Mesothelial cell of epicardium (in vitro differentiated cells): ENCODE results near the gene FAM3D. TPM values are rescaled to one million over a fixed set of nuclear protein-coding genes. Genes with fewer than 3 reads are reported as not detected.

Experiments used
- DNase-seq, 2 experiments: peaks; one replicate each; pipeline ENCODE4 v3.0.0; 2021; ENCODE audit warnings: low spot score in 2 of 2; ENCODE audit not compliant: unreplicated experiment in 2 of 2
- H3K27ac Mint-ChIP-seq: 2 replicates; pipeline ENCODE4 v1.8.0; 2021; ENCODE audit warnings: mixed read lengths
- H3K27me3 Mint-ChIP-seq: 2 replicates; pipeline ENCODE4 v1.8.0; 2021; ENCODE audit warnings: low read depth, mixed read lengths
- H3K36me3 Mint-ChIP-seq: 2 replicates; pipeline ENCODE4 v1.8.0; 2021; ENCODE audit warnings: mixed read lengths
- H3K4me1 Mint-ChIP-seq: 2 replicates; pipeline ENCODE4 v1.8.0; 2021; ENCODE audit warnings: mixed read lengths
- H3K4me3 Mint-ChIP-seq: 2 replicates; pipeline ENCODE4 v1.8.0; 2021; ENCODE audit warnings: mild to moderate bottlenecking, moderate library complexity, mixed read lengths
- H3K9me3 Mint-ChIP-seq: 2 replicates; pipeline ENCODE4 v1.8.0; 2021; ENCODE audit warnings: mixed read lengths
- total RNA-seq: library from RNA; stranded (reverse); gene quantifications from 3 replicates; pipeline ENCODE4 v1.2.1, GENCODE V29; 2021
- TF ChIP-seq, protein P1 (sequence below): fragments of 200-600 bp; sonication (generic); IDR thresholded peaks from one replicate; pipeline ENCODE4 v1.5.0; 2021; ENCODE audit warnings: antibody characterized with exemption; ENCODE audit not compliant: unreplicated experiment

The FAM3D gene
- total RNA-seq, 1 donor from 2014 or later = 0.16 TPM

DNA sequence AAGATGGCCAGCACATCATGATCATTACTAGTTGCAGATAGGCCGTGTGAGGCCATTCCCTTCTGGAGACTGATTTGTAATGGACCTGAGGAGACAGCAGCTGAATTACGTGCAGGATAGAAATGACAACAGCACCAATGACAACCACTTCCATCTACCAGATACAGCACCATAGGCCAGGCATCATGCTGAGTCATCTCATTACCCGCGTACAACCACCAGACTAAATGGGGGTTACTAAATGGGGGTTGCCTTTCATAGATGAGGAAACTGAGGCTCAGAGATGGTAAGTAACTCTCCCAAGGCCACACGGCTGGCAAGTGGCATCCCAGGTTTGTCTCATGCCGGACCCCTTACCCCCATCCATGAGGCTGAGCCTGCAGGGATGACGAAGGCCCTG, 56.6 kb downstream of the FAM3D start:
- Mint-ChIP-seq H3K27me3 (peaks cover 17% of the 10 kb centered on the region), H3K4me3 (no peak overlapping the region), H3K9me3 (peaks cover 3% of the 10 kb centered on the region), H3K27ac (no peak overlapping the region), H3K4me1 (no peaks in the 10 kb centered on the region), H3K36me3 (no peaks in the 10 kb centered on the region)
- no peak for DNase-seq
- TF ChIP-seq, protein P1, sequence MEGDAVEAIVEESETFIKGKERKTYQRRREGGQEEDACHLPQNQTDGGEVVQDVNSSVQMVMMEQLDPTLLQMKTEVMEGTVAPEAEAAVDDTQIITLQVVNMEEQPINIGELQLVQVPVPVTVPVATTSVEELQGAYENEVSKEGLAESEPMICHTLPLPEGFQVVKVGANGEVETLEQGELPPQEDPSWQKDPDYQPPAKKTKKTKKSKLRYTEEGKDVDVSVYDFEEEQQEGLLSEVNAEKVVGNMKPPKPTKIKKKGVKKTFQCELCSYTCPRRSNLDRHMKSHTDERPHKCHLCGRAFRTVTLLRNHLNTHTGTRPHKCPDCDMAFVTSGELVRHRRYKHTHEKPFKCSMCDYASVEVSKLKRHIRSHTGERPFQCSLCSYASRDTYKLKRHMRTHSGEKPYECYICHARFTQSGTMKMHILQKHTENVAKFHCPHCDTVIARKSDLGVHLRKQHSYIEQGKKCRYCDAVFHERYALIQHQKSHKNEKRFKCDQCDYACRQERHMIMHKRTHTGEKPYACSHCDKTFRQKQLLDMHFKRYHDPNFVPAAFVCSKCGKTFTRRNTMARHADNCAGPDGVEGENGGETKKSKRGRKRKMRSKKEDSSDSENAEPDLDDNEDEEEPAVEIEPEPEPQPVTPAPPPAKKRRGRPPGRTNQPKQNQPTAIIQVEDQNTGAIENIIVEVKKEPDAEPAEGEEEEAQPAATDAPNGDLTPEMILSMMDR = no peak

DNA sequence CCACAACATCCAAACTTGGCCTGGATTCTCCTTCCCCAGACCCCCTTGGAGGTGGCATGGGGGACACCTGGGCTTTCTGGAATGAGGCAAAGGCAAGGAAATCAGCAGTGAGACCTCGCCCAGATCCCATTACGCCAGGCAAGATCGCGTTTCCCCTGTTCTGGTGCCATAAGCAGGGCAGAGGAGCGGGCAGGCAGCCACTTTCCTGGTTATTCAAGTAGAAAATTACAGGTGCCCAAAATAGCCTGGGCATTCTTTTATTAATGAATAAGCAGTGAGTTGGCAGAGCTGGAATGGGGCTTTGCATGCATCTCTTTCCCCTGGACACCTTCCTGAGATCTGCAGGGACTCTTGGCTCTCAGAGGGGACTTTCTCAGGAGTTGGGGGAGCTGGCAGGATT, 57.9 kb downstream of the FAM3D start:
- H3K4me1 Mint-ChIP-seq = no peaks in the 10 kb centered on the region
- H3K36me3 Mint-ChIP-seq = no peaks in the 10 kb centered on the region
- no peak overlapping the region for H3K4me3 Mint-ChIP-seq
- H3K9me3 Mint-ChIP-seq = peaks cover 7% of the 10 kb centered on the region
- DNase-seq = no peak
- H3K27me3 Mint-ChIP-seq = peaks cover 28% of the 10 kb centered on the region
- TF ChIP-seq, protein P1 = no peak
- H3K27ac Mint-ChIP-seq = no peak overlapping the region

DNA sequence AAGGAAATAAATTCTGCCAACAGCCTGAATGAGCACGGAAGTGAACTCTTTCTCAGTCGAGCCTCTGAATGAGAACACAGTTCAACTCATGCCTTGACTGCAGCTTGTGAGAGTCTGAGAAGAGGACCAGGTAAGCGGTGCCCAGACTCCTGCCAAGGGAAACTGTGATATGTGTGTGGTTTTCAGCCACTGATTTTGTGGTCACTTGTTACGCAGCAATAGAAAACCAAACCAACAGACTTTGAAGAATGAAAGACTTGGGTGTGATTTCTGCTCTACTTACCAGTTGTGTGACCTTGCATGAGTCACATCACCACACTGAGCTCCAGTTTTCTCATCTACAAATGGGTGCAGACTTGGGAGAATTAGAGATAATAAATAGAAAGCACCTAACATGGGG, 58.8 kb downstream of the FAM3D start:
- TF ChIP-seq, protein P1 = no peak
- Mint-ChIP-seq H3K36me3 (no peaks in the 10 kb centered on the region), H3K9me3 (peaks cover 7% of the 10 kb centered on the region), H3K27me3 (peaks cover 35% of the 10 kb centered on the region), H3K27ac (no peak overlapping the region), H3K4me1 (no peaks in the 10 kb centered on the region), H3K4me3 (no peak overlapping the region)
- no peak for DNase-seq

DNA sequence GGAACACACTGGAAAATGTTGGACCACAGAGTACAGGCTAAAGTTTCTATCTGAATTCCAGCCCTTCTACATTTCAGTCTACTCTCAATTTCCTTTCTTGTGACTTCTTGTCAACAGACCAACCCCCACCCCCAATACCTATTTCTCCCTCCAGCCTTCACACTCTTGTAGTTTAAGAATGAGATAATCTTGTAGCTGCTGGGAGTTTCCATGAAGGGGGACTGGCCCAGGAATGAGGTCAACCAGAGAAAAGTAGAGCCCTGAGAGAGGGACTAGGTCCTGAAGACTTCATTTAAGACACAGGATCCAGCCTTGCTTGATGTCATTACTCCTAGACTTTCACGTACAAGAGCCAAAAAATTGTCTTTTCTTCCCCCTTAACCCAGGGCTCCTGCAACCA, 59.9 kb downstream of the FAM3D start:
- Mint-ChIP-seq H3K4me1 (no peaks in the 10 kb centered on the region), H3K9me3 (peaks cover 10% of the 10 kb centered on the region), H3K4me3 (no peak overlapping the region), H3K27me3 (peaks cover 43% of the 10 kb centered on the region), H3K36me3 (no peaks in the 10 kb centered on the region), H3K27ac (no peak overlapping the region)
- no peak for DNase-seq
- TF ChIP-seq, protein P1 = no peak

DNA sequence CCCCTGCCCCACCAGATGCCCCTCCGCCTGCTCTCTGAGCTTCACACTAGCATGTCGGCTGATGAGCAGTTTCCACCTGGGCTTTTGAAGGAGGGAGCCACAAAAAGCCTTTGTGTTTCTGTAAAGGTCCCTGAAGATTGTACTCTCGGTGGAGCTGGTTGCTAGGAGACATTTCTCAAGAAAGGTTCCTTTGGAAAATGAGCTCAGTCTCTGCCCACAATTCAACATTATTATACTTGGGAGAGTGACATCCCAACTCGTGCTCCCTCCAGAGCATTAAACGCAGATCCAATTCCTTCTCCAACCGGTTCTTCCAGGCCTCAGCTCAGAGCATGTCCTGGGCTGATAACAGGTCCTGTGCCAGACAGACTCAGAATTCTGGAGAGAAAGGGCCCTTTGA, 62.5 kb downstream of the FAM3D start:
- no peak overlapping the region for H3K27ac Mint-ChIP-seq
- H3K4me1 Mint-ChIP-seq = no peaks in the 10 kb centered on the region
- no peaks in the 10 kb centered on the region for H3K36me3 Mint-ChIP-seq
- no peak for DNase-seq
- H3K9me3 Mint-ChIP-seq = peaks cover 10% of the 10 kb centered on the region
- peaks cover 54% of the 10 kb centered on the region for H3K27me3 Mint-ChIP-seq
- H3K4me3 Mint-ChIP-seq = no peak overlapping the region
- TF ChIP-seq, protein P1 = no peak

DNA sequence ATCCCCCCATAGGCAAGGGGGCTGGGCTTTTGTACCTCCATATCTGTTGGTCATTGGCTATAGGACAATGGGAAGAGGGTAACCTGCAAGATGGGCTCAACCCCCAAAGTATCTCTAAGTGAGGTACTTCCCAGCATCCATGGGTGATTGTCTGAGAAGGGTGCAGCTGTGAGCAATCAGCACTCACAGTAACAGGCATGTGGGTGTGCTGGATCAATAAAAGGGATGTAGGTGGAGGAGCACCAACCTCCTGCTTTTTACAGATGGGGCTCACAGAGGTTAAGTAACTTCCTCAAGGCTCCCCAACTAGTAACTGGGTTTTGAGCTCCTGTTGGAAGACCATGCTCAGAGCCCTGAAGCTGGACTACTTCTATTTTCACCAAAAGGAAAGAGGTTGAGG, 63.0 kb downstream of the FAM3D start:
- Mint-ChIP-seq H3K4me1 (no peaks in the 10 kb centered on the region), H3K9me3 (peaks cover 10% of the 10 kb centered on the region), H3K36me3 (no peaks in the 10 kb centered on the region), H3K4me3 (no peak overlapping the region), H3K27ac (no peak overlapping the region), H3K27me3 (peaks cover 54% of the 10 kb centered on the region)
- no peak for DNase-seq
- TF ChIP-seq, protein P1 = no peak
